Airway epithelial cell (primary cell): ENCODE measurements around the gene UBE3D. TPM values are rescaled to one million over a fixed set of nuclear protein-coding genes. Genes with fewer than 3 reads are reported as not detected.

Source experiments
- total RNA-seq: library from RNA; depleted of rRNA; stranded (reverse); fragments of >200 nt; gene quantifications from 2 replicates; pipeline ENCODE4 v1.2.3, GENCODE V29; 2015

The UBE3D gene, protein sequence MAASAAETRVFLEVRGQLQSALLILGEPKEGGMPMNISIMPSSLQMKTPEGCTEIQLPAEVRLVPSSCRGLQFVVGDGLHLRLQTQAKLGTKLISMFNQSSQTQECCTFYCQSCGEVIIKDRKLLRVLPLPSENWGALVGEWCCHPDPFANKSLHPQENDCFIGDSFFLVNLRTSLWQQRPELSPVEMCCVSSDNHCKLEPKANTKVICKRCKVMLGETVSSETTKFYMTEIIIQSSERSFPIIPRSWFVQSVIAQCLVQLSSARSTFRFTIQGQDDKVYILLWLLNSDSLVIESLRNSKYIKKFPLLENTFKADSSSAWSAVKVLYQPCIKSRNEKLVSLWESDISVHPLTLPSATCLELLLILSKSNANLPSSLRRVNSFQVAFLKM
- total RNA-seq, result 3.0 and 3.9 TPM in 2 replicates

DNA sequence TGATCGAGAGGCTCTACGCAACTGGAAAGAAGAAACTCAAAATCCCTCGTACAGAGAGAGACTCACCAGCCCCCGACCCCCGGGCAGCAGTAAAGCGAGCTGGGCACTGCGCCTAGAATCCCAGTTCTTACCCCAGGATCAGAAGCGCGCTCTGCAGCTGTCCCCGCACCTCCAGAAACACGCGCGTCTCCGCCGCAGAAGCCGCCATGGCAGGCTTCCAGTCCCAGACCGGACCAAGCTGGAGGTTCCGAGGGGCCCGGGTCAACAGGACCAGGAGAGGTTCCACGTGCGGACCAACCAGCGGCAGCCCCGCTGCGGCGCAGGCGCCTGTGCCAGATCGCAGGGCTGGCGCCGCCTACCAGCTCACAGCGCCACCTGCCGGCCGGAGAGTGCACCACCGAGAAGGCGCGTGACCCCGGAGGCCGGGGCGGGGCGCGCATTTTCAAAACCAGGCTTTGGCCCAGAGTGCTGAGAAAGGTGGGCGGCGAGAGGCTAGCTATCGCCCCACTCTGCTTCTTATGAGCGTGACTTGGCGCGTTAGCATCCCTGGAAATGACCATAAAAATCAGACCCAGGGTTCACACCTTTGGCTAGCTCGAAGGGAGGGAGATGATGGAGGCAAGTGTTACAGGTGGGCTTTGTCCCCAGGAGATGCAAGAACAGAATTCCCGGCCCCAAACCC is at the start of gene UBE3D:
TSS of gene UBE3D (minus strand) at position 331 of the 682 bp plus-strand sequence. CDS start at position 208, 123 bp downstream.

DNA sequence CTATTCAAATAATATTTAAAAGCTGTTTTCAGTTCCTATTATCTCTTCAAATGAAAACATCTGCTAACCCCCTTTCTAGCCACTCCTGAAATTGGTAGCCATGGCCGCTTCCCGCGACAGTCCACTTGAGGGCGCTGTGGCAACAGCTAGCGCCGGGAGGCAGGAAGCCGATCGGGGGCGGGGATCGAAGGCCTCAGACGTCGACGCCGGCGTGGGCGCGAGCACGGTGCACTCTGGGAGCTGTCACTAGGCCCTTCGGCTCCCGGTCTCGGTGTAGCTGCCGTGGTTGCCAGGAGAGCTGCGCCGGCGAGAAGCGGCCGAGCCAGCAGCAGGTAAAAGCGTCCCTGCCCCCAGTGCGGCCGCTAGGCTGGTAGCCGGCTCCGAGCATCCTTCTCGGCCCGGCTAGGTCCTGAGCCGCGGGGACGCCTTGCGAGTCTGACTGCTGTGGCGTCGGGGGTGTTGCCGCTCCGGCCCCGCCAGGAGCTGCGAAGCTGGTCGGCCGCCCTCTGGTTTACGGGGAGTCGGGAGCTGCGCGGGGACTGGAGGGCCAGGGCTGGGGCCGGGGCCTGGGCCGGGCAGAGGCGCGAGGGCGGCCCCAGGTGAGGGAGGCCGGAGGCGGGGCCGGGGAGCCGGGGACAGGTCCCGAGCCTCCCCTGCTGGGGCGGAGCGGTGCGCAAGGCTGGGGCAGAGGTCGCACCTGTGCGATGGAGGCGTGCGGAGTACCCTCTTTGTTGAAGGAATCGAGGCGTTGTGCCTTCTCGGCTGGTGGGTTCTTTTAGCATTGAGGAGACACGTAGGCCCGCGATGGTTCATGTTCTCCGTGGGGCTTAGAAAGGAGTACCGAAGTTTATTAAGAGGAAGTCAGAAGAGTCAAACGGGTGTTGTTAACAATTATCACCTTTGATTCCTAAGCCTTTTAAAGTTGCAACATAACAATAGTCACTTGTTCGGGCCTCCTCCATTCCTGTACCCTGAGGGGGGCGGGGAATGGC is 2.1 kb upstream of the UBE3D start, which contains the start of gene DOP1A:
TSS of gene DOP1A (plus strand) at position 224 of the 992 bp plus-strand sequence. CDS start 29,307 bp downstream, outside the sequence.

Other genes starting within 250 kb of the UBE3D start
- 12.2 and 14.0 TPM in 2 replicates for gene DOP1A, start 1.8 kb upstream of the UBE3D start, total RNA-seq
- gene PGM3, start 127.4 kb upstream of the UBE3D start, total RNA-seq, result 23.3 and 27.6 TPM in 2 replicates
- 2.0 and 2.2 TPM in 2 replicates for gene RWDD2A, start 127.5 kb upstream of the UBE3D start, total RNA-seq